ENCODE results near the gene SLC25A24. TPM values are rescaled to one million over a fixed set of nuclear protein-coding genes. Genes with fewer than 3 reads are reported as not detected.

SLC25A24 gene
- total and polyA plus RNA-seq, 10 of the 15 experiments (the other 5 are each of a cell fraction or from before 2014, with no cell fraction given): 4.0 to 20.6 (median 14.2) TPM

GRCh38 chr1:108190686-108191416 is 9.3 kb downstream of the SLC25A24 start:
- Histone ChIP-seq H4K20me1 (ENCODE audit: control insufficient read depth, insufficient read depth) (no peaks in the 10 kb centered on the region), H3K27ac (ENCODE audit: control insufficient read depth, insufficient read depth) (no peak overlapping the region), H3K36me3 (ENCODE audit: control insufficient read depth in 2 of 2, insufficient read depth in 2 of 2, low read length in 1 of 2) (no peaks in the 10 kb centered on the region), H3K4me2 (ENCODE audit: control insufficient read depth, insufficient read depth) (no peak overlapping the region), H3K9me3 (replicated peaks; ENCODE audit: control insufficient read depth, insufficient read depth, low read length) (no peaks in the 10 kb centered on the region), H3K79me2 (ENCODE audit: control insufficient read depth, insufficient read depth, low read length) (no peaks in the 10 kb centered on the region), H2AFZ (ENCODE audit: control insufficient read depth, low read depth, low read length) (no peak overlapping the region), H3K4me3 (no peak overlapping the region), H3K4me1 (ENCODE audit: control insufficient read depth, insufficient read depth, low read length) (no peaks in the 10 kb centered on the region), H3K9ac (ENCODE audit: control insufficient read depth, insufficient read depth, low read length) (no peak overlapping the region), H3K27me3 (replicated peaks in 1 of 2; ENCODE audit: control insufficient read depth in 2 of 2, insufficient read depth in 2 of 2, low read length in 1 of 2) (no peaks in the 10 kb centered on the region)
- SMC1A ChIA-PET (ENCODE audit: uncharacterized antibody, unreplicated experiment): interaction anchor here (0.8 to 1.1 kb wide), 2 partner anchors 9 to 42 kb away, joined by 3 read pairs; partner anchors contain the start of gene SLC25A24
- CTCF ChIA-PET: interaction anchor here (0.6 to 0.8 kb wide), 2 partner anchors 21 to 24 kb away, joined by 3 read pairs; no protein-coding TSS in a partner anchor
- TF ChIP-seq KLF5 (IDR thresholded peaks at IDR 0.05; ENCODE audit: partially characterized antibody) (no peak), MEF2B (IDR thresholded peaks at IDR 0.05; ENCODE audit: partially characterized antibody, poor library complexity, severe bottlenecking) (peak; percentile 89), PRDM15 (CRISPR knock-in tag; IDR thresholded peaks at IDR 0.05) (no peak), ATF7 (IDR thresholded peaks at IDR 0.05; ENCODE audit: low read depth) (no peak)
- FAIRE-seq (no peak), DNase-seq (ENCODE audit: low read depth, low spot score) (no peak), ATAC-seq (peak; percentile 62)
- POLR2A ChIA-PET: interaction anchor here (1.5 kb wide), 1 partner anchor 10 kb away, joined by 4 read pairs; the partner anchor contains the start of gene SLC25A24
- in situ Hi-C loops (cut with MboI) (no loop called here), intact Hi-C loops (cut with micrococcal nuclease; ENCODE audit: unreplicated experiment) (loop anchor here (5.0 kb wide), 1 partner anchor 49 kb away; no protein-coding TSS in a partner anchor)
- RAD21 ChIA-PET (ENCODE audit: unreplicated experiment): no interaction called here
- no TSS peak for BruUV-seq (replicated peaks)
- WGBS (ENCODE audit: insufficient coverage, insufficient replicate concordance, low lambda C conversion rate, missing lambda C conversion rate): 0% methylated on average over 5 of the region's 5 CpGs
